Epithelial cell of esophagus (primary cell): ENCODE data around the gene RRP15.

Experiments
- DNase-seq: peaks from one replicate; pipeline ENCODE4 v3.0.0; 2010; ENCODE audit warnings: low read depth
- H3K4me3 ChIP-seq: 2 replicates; pipeline ENCODE4 v1.5.1; 2011; ENCODE audit warnings: mild to moderate bottlenecking, low read length, control low read depth
- TF ChIP-seq, protein P1 (sequence below): IDR thresholded peaks from 2 replicates; pipeline ENCODE4 v1.5.1; 2011; ENCODE audit warnings: low read depth, mild to moderate bottlenecking, low read length, control low read depth, inconsistent platforms; ENCODE audit not compliant: insufficient read depth; ENCODE audit errors: missing control alignments

RRP15 gene, protein sequence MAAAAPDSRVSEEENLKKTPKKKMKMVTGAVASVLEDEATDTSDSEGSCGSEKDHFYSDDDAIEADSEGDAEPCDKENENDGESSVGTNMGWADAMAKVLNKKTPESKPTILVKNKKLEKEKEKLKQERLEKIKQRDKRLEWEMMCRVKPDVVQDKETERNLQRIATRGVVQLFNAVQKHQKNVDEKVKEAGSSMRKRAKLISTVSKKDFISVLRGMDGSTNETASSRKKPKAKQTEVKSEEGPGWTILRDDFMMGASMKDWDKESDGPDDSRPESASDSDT

DNA sequence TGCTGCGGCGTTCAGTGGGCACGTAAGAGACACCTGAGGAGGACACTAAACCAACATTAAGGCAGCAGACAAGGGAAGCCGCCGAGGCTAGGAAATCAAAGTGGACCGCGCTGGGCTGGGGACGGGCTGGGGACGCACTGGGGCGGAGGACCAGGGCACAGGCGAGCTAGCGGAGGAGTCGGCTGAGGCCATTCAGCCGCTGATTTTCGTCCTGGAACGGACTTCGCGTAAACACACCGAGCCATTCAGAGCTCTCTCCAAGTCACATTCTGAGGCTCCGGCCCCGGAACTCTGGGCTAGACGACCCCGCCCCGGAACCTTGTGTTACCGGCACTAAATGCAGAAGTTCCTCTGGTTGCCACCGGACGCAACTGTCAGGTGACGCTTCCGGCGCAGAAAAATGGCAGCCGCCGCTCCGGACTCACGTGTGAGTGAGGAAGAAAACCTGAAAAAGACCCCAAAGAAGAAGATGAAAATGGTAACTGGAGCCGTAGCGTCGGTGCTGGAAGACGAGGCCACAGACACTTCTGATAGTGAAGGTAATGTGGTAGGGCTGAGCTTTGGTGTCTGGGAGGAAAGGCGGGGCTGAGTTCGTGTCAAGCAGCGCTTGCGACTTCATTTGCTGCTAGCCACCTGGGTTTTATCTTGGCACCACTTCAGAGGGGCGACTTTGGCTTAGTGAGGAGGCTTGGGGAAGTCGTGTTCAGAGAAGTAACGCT, at the start of gene RRP15:
Gene RRP15 (plus strand): TSS at position 377 of the 719 bp plus-strand sequence. CDS start 24 bp downstream, at position 401.
- DNase-seq: peak; percentile 92
- TF ChIP-seq, protein P1, sequence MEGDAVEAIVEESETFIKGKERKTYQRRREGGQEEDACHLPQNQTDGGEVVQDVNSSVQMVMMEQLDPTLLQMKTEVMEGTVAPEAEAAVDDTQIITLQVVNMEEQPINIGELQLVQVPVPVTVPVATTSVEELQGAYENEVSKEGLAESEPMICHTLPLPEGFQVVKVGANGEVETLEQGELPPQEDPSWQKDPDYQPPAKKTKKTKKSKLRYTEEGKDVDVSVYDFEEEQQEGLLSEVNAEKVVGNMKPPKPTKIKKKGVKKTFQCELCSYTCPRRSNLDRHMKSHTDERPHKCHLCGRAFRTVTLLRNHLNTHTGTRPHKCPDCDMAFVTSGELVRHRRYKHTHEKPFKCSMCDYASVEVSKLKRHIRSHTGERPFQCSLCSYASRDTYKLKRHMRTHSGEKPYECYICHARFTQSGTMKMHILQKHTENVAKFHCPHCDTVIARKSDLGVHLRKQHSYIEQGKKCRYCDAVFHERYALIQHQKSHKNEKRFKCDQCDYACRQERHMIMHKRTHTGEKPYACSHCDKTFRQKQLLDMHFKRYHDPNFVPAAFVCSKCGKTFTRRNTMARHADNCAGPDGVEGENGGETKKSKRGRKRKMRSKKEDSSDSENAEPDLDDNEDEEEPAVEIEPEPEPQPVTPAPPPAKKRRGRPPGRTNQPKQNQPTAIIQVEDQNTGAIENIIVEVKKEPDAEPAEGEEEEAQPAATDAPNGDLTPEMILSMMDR: no peak
- H3K4me3 ChIP-seq: peak within 1 kb of the TSS; percentile 100

DNA sequence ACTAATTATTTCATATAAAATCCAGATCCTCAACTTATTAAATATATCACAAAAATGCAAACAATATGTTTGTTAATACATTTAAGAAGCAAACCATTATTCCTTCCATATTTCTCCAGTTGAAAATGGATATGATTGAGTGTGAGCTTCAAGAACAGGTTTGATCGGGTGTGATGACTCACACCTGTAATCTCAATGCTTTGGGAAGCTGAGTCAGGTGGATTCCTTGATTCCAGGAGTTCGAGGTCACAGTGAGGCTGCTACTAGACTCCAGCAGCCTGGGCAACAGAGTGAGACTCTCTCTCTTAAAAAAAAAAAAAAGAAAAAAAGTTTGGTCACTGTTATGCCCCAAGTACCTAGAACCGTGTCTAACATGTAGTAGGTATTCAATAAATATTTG, 42.9 kb upstream of the RRP15 start:
- no peak overlapping the region for H3K4me3 ChIP-seq
- TF ChIP-seq, protein P1: no peak
- DNase-seq: peak; percentile 67

DNA sequence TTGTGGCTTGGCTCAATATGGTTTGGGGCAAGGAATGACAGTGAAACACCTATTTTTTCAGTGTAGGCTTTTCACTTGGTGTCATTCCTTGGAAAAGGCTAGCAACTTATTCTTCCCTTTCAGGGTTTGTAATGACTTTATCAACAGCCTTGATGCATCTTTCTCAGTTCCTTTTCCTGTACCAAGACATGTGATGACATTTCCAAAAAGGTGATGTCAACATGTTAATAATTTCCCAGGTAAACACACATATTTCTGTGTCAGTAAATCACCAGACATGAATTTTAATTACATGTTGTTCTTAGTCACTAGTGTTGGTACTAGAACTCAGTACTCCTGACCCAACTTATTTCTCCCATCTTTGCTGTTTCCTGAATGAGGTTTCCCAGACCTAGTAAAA, 37.8 kb upstream of the RRP15 start:
- H3K4me3 ChIP-seq: no peak overlapping the region
- no peak for DNase-seq
- TF ChIP-seq, protein P1: no peak

DNA sequence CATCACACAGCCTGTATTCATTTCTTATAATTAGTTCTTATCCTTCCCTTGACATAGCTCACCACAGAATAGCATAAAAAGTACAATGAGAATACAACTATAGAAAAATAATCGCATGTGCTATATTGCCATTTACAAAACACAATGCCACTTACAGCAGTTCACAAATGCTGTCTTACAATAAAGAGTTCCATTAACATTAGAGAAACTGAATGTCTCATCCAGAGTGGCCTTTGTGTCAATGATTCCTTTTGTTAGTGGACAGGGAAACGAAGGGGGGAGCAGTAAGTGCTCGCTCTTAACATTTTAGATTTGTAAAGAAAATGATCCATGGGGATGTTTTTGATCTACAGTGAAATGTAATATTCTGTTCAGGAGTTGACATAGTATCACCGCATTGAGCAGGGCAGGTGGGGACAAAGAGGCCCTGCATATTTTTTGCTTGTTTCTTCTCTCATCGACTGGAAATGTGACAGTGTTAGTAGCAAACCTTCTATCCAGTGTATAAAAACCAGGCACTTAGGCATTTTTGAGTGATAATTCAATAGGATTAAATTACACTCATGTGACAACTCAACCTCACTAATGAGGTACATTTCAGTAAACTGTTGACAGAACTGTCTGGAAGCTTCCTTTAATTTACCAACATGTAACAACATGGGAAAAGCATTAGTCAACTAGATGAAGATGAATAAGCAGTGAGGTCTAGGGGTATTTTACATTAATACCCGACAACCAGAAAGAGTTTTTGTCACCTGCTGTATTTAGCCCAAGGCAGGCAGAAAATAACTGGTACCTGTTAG, 35.6 kb upstream of the RRP15 start:
- no peak overlapping the region for H3K4me3 ChIP-seq
- peak; percentile 52 for DNase-seq
- TF ChIP-seq, protein P1: no peak

DNA sequence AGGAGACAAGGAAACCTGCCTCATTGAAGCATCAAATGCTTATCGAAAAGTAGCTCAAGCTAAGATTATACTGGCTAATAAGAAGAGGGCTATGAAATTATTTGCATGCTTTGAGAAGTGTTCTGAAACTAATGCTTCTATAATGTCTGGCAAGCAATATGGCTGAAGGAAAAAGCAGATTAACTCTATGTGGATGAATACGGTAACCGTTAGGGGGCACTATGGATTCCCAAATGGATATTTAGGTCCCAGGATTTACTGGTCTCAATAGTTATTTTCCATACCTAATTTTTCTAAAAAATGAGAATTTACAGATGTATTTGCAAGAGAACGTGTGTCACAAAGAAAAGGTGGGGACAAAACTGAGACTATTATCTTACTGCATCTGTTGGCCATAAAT, 34.6 kb upstream of the RRP15 start:
- TF ChIP-seq, protein P1: no peak
- H3K4me3 ChIP-seq: no peak overlapping the region
- no peak for DNase-seq

DNA sequence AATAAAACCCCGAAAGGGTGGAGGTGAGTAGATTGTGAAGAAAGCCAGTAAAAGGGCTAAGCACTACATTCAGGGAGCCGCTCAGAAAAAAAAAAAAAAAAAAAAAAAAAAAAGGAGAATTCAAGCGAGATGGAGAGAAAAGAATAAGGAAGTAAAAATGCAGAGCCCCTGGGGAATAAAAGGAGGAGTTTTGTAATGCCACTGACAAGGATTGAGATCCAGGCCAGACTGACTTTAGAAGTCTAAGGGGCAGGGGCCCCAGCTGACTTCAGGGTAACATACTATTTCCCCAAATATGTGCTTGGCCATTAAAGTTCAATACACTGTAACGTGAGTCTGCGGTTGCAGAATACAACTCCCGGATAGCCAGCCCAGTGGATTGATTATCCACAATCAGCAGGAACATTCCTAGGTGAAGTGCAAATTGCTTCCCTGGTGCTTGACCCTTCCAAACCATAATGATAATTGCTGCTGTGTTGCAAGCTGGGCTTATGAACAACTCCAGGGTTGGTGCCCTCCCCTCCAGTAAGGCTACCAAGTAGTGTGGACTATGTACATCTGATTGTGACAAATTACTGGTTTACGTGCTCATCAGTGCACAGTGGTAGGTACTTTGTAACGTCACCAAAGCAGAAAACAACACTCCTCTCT, 30.7 kb upstream of the RRP15 start:
- TF ChIP-seq, protein P1: no peak
- DNase-seq: no peak

More for the DNA sequence above, 30.7 kb upstream of the RRP15 start:
- H3K4me3 ChIP-seq: no peak overlapping the region
